Fibroblast of the aortic adventitia (primary cell): Measurements from ENCODE around the gene BRMS1. TPM values are rescaled to one million over a fixed set of nuclear protein-coding genes. Genes with fewer than 3 reads are reported as not detected.

Source experiments
- DNase-seq: peaks from one replicate; pipeline ENCODE4 v3.0.0-alpha.2; 2010; ENCODE audit warnings: low read depth
- H3K4me3 ChIP-seq: 2 replicates; pipeline ENCODE4 v1.5.1; 2011; ENCODE audit warnings: low read depth, mild to moderate bottlenecking, control low read depth, low read length, moderate library complexity
- CTCF ChIP-seq: IDR thresholded peaks from 2 replicates; pipeline ENCODE4 v1.5.1; 2011; ENCODE audit warnings: mild to moderate bottlenecking, low read length, control low read depth, inconsistent platforms; ENCODE audit not compliant: insufficient read depth
- total RNA-seq: library from RNA; depleted of rRNA; stranded (reverse); fragments of >200 nt; gene quantifications from 2 replicates; pipeline ENCODE4 v1.2.3, GENCODE V29; 2012; ENCODE audit warnings: low replicate concordance

BRMS1 gene
- total RNA-seq, 1 donor = 38.5 TPM

- H3K4me3 ChIP-seq = no peak overlapping the region
- no peak for DNase-seq
- no peak for TF ChIP-seq CTCF
Observed at GRCh38 chr11:66302656-66303055, 42.2 kb downstream of the BRMS1 start.

- H3K4me3 ChIP-seq = no peak overlapping the region
- DNase-seq = no peak
- no peak for TF ChIP-seq CTCF
Observed at GRCh38 chr11:66299186-66299585, 45.7 kb downstream of the BRMS1 start.

- no peak for TF ChIP-seq CTCF
- DNase-seq = no peak
- no peak overlapping the region for H3K4me3 ChIP-seq
Observed at GRCh38 chr11:66297610-66298009, 47.3 kb downstream of the BRMS1 start.

GRCh38 chr11:66294626-66295620, 50.0 kb downstream of the BRMS1 start:
- TF ChIP-seq CTCF = no peak
- no peak overlapping the region for H3K4me3 ChIP-seq
- DNase-seq = no peak

- no peak overlapping the region for H3K4me3 ChIP-seq
- no peak for DNase-seq
- no peak for TF ChIP-seq CTCF
Observed at GRCh38 chr11:66293777-66294625, 50.9 kb downstream of the BRMS1 start.

GRCh38 chr11:66293352-66293751, 51.6 kb downstream of the BRMS1 start:
- H3K4me3 ChIP-seq = no peak overlapping the region
- no peak for TF ChIP-seq CTCF
- no peak for DNase-seq
